Mesothelial cell of epicardium (in vitro differentiated cells): ENCODE results near the gene BET1L. TPM values are rescaled to one million over a fixed set of nuclear protein-coding genes. Genes with fewer than 3 reads are reported as not detected.

ENCODE experiments used
- DNase-seq, 2 experiments: peaks; one replicate each; pipeline ENCODE4 v3.0.0; 2021; ENCODE audit warnings: low spot score in 2 of 2; ENCODE audit not compliant: unreplicated experiment in 2 of 2
- H3K27ac Mint-ChIP-seq: 2 replicates; pipeline ENCODE4 v1.8.0; 2021; ENCODE audit warnings: mixed read lengths
- H3K27me3 Mint-ChIP-seq: 2 replicates; pipeline ENCODE4 v1.8.0; 2021; ENCODE audit warnings: low read depth, mixed read lengths
- H3K36me3 Mint-ChIP-seq: 2 replicates; pipeline ENCODE4 v1.8.0; 2021; ENCODE audit warnings: mixed read lengths
- H3K4me1 Mint-ChIP-seq: 2 replicates; pipeline ENCODE4 v1.8.0; 2021; ENCODE audit warnings: mixed read lengths
- H3K4me3 Mint-ChIP-seq: 2 replicates; pipeline ENCODE4 v1.8.0; 2021; ENCODE audit warnings: mild to moderate bottlenecking, moderate library complexity, mixed read lengths
- H3K9me3 Mint-ChIP-seq: 2 replicates; pipeline ENCODE4 v1.8.0; 2021; ENCODE audit warnings: mixed read lengths
- CTCF ChIP-seq: fragments of 200-600 bp; sonication (generic); IDR thresholded peaks from one replicate; pipeline ENCODE4 v1.5.0; 2021; ENCODE audit warnings: antibody characterized with exemption; ENCODE audit not compliant: unreplicated experiment
- total RNA-seq: library from RNA; stranded (reverse); gene quantifications from 3 replicates; pipeline ENCODE4 v1.2.1, GENCODE V29; 2021

The BET1L gene
- total RNA-seq, 1 donor from 2014 or later = 68.2 TPM

DNA sequence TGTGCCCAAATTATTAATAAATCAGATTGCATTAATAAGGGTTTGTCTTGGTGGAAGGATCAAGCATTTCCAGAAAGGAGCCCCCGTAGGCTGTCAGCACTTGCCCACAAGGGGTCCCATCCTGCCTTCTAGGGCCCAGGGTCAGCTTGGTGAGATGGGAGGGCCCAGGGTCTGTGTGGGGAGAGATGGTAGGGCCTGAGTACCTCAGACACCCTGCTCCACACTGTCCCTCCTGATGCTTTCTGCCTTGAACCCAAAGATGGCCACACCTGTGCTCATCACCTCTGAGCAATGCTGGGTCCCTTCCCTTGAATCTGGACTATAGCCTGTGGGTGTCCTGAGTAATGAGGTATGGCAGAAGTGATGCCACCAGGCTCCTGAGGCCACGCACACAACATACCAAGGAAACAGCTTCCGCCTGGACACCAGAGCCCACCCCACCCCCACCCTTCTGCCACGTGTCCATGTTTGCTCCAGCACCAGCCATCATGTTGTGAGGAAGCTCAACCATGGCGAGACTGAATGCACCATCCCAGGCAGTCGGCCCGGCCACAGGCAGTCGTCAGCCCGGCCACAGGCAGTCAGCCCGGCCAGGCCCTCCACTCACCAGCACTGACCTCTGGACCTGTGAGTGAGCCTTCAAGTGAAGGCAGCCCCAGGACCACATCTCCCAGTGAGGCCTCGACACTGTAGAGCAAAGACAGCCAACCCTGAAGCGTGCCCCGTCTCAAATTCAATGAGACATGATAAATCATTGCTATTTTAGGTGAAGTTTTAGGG is 6.8 kb downstream of the BET1L start:
- H3K9me3 Mint-ChIP-seq = no peaks in the 10 kb centered on the region
- peaks cover 6% of the 10 kb centered on the region for H3K36me3 Mint-ChIP-seq
- H3K27me3 Mint-ChIP-seq = no peaks in the 10 kb centered on the region
- H3K4me1 Mint-ChIP-seq = no peaks in the 10 kb centered on the region
- TF ChIP-seq CTCF = no peak
- no peak for DNase-seq
- H3K27ac Mint-ChIP-seq = no peak overlapping the region
- no peak overlapping the region for H3K4me3 Mint-ChIP-seq

DNA sequence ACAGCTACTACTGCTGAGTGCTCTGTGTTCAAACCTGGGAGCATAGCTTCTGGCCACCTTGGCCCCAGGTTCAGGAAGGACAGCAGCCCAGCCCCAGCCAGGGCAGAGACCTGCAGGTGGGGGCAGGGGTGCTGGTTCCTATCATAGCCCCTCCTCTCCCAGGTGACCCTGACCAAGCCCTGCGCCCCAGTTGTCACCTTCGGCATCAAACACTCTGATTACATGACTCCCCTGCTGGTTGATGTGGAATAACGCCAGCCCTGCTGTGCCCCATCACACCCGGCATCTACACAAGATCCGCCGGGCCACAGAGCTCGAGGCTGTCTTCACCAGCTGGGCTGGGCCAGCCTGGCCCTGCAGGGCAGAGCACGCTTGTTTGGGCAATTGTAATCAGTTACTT is 7.4 kb downstream of the BET1L start:
- peaks cover 6% of the 10 kb centered on the region for H3K36me3 Mint-ChIP-seq
- H3K27me3 Mint-ChIP-seq = no peaks in the 10 kb centered on the region
- H3K27ac Mint-ChIP-seq = no peak overlapping the region
- TF ChIP-seq CTCF = no peak
- no peaks in the 10 kb centered on the region for H3K4me1 Mint-ChIP-seq
- DNase-seq = peak in 1 of 2 experiments; percentile 29
- H3K4me3 Mint-ChIP-seq = no peak overlapping the region
- no peaks in the 10 kb centered on the region for H3K9me3 Mint-ChIP-seq

DNA sequence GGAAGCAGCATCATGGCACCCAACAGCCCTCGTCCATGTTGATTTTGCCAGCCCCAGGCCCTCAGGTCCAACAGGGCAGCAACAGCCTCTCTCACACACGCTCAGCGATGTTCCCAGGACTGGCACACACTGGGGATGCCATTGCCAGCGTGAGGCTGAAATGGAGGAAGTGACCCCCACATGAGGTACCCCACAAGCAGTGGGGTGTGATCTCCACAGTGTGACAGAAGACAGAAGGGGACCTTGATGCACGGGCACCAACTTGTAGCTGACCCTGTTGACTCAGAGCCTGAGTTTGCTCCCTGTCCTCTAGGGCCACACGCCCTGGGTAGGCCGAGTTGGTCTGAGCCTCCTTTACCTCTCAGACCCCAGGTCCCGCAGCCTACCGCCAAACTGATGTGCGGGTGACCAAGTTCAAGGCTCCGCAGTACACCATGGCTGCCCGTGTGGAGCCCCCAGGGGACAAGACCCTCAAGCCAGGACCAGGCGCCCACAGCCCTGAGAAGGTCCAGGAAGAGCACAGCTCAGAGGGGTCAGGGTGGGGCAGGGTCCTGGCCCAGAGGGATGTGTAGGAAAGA is 8.1 kb downstream of the BET1L start:
- H3K36me3 Mint-ChIP-seq = peaks cover 6% of the 10 kb centered on the region
- H3K9me3 Mint-ChIP-seq = no peaks in the 10 kb centered on the region
- DNase-seq = no peak
- no peak overlapping the region for H3K27ac Mint-ChIP-seq
- no peaks in the 10 kb centered on the region for H3K4me1 Mint-ChIP-seq
- TF ChIP-seq CTCF = no peak
- H3K4me3 Mint-ChIP-seq = no peak overlapping the region
- H3K27me3 Mint-ChIP-seq = no peaks in the 10 kb centered on the region

GRCh38 chr11:198236-198806 is 8.9 kb downstream of the BET1L start:
- no peaks in the 10 kb centered on the region for H3K9me3 Mint-ChIP-seq
- H3K36me3 Mint-ChIP-seq = peaks cover 4% of the 10 kb centered on the region
- no peak overlapping the region for H3K4me3 Mint-ChIP-seq
- no peak for TF ChIP-seq CTCF
- no peak overlapping the region for H3K27ac Mint-ChIP-seq
- no peak for DNase-seq
- peaks cover 2% of the 10 kb centered on the region for H3K27me3 Mint-ChIP-seq
- H3K4me1 Mint-ChIP-seq = no peaks in the 10 kb centered on the region

- H3K27ac Mint-ChIP-seq = no peak overlapping the region
- H3K9me3 Mint-ChIP-seq = no peaks in the 10 kb centered on the region
- no peak for DNase-seq
- H3K4me3 Mint-ChIP-seq = no peak overlapping the region
- H3K36me3 Mint-ChIP-seq = peaks cover 4% of the 10 kb centered on the region
- H3K27me3 Mint-ChIP-seq = peaks cover 2% of the 10 kb centered on the region
- no peak for TF ChIP-seq CTCF
- H3K4me1 Mint-ChIP-seq = no peaks in the 10 kb centered on the region
Observed at GRCh38 chr11:197741-198235, 9.4 kb downstream of the BET1L start.
